NCI-H2081 treated with DMSO at 0.1 percent for 48 hours (cell line): ENCODE results near the gene HELQ.
"Not testable (repeated sequence)": the region's sequence is repeated elsewhere in the genome, so short reads cannot be mapped to it uniquely, and the experiment has no call there.

Experiments used
- DNase-seq: peaks from one replicate; lab custom pipeline; 2025; lab: John Stamatoyannopoulos, UW

HELQ gene

GRCh38 chr4:83431200-83431599 is 24.4 kb downstream of the HELQ start:
- no peak for DNase-seq

DNA sequence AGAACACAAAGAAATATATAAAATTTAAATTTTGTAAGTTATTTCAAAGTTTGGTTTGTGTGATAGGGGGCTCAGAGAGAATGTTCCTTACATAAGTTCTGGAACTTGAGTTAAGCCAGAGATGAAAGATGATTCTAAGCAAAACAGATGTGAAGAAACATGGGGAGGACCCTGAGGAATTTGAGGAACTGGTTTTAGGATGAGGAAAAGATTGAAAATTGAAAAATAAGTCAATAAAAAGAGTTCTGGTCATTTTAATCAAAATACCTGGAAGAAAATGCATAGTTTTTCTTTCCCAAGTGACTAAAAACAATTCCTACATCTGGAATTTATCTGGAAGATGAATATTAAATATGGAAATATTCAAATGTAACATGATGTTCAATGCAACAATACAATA is 37.4 kb downstream of the HELQ start:
- no peak for DNase-seq

DNA sequence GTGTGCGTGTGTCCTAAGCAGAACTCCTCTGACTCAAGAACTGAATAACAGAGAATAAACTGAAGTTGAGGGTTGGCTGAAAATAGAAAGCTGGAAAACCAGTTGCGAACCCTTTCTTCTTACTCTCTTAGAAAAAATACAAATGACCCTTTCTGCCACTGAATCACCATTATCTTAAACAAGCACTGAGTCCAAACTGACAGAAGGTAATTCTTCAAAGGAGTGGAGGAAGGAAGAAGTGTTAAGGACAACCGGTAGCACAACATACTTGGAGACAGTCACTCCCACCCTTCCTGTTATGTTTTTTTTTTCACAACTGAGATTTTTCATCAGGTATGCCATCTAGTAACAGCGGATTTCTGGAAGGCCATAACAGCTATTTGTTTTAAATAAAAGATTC is 38.1 kb downstream of the HELQ start:
- DNase-seq, result no peak

- DNase-seq, result no peak
Observed at GRCh38 chr4:83413676-83414075, 41.9 kb downstream of the HELQ start.

- DNase-seq, result no peak
Observed at GRCh38 chr4:83408908-83409307, 46.7 kb downstream of the HELQ start.

DNA sequence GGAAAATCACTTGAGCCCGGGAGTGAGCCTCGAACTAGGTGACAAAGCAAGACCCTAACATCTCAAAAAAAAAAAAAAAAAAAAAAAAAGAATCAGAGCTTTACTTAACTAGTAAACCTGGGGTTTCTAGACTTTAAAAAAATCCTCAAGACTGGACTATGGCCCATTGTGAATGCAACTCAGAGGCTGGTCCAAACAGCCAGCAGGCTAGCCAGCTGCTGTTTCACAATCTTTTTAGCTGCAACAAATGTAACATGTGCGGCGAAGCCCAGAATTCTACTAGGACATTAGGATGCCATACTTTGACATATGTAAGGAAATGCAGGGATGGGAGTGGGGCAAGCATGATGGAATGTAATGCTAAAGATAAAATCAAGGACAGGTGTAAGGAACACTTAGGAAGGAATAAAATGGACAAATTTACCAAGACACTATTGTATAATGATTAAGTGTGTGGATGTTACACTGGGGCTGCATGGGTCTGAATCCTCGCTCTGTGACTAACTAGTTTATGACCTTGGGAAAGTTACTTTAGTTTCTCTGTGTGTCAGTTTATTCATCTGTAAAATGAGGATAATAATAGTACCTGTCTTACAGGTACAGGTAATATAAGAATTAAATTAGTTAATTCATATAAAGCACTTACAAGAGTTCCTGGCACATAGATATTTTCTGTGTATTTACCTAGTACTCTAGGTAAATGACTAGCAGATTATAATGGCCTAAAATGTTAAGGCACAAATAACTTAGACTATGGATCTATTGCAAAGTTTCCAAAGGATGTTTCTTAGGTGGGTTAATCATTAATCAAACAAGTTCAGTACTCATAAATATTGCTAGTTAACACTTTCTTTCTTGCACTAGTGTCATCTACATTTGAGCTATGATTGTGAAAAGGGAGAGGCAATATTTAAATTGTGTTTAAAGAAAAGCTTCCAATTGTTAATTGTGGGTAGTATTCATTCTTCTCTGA is 49.5 kb downstream of the HELQ start:
- no peak for DNase-seq

DNA sequence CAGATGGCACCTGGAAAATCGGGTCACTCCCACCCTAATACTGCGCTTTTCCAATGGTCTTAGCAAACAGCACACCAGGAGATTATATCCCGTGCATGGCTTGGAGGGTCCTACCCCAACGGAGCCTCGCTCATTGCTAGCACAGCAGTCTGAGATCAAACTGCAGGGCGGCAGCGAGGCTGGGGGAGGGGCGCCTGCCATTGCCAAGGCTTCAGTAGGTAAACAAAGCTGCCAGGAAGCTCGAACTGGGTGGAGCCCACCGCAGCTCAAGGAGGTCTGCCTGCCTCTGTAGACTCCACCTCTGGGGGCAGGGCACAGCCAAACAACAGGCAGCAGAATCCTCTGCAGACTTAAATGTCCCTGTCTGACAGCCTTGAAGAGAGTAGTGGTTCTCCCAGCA is 57.5 kb downstream of the HELQ start:
- not testable (repeated sequence) for DNase-seq

DNA sequence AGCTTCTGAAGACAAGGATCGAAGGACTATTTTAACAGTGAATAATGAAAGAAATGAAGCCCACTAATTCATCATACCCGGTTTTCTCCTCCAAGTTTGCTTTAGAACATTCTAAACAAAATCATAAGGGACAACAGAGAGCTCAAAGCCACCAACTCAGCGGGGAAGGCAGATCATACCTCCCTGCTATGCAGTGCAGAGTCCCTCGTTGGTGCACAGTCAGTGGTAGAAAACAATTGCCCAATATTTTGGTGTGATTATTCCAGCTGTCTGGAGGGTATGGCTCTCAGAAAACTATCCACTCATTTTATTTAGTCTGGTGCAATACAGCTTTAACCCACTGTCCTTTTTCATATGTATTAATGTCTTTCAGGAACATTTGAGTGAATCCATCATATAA is 61.7 kb downstream of the HELQ start:
- no peak for DNase-seq

DNA sequence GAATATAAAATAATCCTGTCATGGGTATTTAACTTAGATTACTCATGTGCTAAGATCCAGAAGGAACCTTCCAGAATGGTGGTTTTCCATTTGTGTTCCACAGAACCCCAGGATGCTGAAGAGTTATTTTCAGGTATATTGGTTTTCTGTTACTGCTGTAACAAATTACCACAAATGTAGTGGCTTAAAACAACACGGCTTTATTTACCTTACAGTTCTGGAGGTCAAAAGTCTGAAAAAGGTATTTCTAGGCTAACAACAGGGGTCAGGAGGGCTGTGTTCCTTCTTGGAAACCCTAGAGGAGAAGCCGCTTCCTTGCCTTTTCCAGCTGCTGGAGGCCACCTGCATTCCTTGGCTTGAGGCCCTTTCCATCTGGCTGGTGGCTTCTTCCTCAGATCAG is 63.1 kb downstream of the HELQ start:
- DNase-seq, result no peak

DNA sequence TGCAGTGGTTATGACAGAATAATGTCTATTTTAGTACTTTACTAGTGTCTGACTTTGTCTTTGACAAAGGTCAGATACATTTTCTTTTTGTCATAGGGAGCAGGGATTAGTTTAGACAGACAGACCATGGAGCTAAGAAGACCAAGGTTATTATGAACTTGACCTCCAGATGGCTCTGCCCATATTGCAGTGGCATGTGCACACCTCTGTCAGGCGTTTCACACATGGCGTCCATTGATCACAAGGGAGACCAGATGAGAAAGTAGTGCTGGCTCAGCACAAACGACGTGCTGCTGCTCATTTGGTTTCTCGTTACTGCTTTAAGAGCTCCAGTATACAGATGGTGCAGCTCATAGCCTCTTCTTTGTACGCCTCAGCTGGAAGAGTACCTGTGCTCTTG is 64.7 kb downstream of the HELQ start:
- no peak for DNase-seq

DNA sequence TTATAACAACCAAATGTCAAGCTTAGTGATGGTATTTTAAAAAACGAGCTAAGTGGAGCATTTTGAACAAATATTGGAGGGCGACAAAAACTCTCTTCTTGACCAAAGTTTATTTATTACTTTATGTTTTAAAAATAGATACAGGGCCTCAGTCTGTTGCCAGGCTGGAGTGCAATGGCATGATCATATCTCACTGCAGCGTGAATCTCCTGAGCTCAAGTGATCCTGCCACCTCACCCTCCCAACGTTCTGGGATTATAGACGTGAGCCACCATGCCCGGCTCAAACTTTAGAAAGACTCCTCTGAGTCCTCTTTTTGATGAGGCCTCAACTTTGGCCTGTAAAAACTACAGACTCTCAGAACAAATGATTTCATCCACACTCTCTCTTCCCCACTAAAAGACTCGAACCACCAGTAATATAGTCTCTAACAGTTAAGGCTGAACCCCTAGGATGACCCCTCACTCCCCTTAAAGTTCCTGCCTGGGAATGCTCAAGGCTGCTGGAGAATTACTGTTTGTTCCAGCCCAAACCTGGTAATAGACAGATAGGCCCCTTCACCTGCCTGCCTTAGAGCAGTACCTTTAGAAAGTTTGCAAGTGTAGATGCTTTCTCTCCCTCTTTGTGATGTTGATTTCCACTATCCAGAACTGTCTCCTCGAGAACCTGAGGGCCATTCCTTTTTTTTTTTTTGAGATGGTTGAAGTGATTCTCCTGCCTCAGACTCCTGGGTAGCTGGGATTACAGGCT is 65.7 kb downstream of the HELQ start:
- no peak for DNase-seq

GRCh38 chr4:83389037-83389720 is 66.4 kb downstream of the HELQ start:
- no peak for DNase-seq

- DNase-seq, result no peak
Observed at GRCh38 chr4:83388313-83388676, 67.3 kb downstream of the HELQ start.

- no peak for DNase-seq
Observed at GRCh38 chr4:83387476-83388312, 67.9 kb downstream of the HELQ start.

- DNase-seq, result no peak
Observed at GRCh38 chr4:83387012-83387411, 68.6 kb downstream of the HELQ start.

DNA sequence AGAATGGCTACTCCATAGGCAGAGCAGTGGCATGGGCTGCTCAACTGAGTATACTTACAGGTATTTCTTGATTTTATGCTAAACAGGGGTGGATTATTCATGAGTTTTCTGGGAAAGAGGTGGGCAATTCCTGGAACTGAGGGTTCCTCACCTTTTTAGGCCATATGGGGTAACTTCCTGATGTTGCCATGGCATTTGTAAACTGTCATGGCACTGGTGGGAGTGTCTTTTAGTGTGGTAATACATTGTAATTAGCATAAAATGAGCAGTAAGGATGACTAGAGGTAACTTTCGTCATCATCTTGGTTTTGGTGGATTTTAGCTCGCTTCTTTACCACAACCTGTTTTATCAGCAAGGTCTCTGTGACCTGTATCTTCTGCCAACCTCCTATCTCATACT is 72.8 kb downstream of the HELQ start:
- DNase-seq, result no peak

GRCh38 chr4:83381173-83381572 is 74.5 kb downstream of the HELQ start:
- DNase-seq, result no peak

DNA sequence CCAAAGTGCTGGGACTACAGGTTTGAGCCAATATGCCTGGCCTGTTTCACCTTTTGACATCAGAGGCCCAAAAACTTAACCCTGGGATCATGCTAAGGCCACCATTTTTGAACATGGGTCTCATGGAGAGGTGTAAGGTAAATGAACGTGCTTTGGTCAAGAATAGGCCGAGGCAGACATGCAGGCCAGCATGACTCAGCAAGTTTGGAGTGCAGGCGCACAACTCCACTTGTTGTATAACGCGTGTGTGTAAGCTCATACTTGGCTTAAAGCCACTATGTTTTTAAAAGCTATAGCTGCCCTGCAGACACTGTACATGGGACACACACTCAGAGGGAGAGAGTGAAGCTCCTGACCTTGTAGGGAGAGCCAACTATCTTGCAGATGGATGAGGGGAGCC is 77.2 kb downstream of the HELQ start:
- DNase-seq, result no peak

DNA sequence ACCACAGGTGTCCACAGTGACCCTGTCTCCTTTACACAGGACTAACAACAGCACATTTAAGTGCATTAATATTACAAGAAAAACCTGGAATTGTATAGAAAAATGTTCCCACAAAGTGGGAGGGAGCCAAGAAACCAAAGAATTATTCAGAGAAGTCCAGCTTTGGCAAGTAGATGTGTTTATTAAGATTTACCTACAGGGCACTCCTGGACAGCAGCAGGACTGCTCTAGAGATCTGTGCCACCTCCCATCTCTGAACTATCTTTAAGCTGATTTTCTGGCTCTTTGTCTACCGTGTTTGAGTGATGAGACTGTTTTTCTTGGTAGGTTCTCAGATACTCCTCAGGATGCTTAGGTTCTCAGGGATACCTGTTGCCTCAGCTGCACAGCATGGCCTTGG is 82.7 kb downstream of the HELQ start:
- DNase-seq, result no peak

GRCh38 chr4:83371936-83372335 is 83.7 kb downstream of the HELQ start:
- DNase-seq, result no peak

DNA sequence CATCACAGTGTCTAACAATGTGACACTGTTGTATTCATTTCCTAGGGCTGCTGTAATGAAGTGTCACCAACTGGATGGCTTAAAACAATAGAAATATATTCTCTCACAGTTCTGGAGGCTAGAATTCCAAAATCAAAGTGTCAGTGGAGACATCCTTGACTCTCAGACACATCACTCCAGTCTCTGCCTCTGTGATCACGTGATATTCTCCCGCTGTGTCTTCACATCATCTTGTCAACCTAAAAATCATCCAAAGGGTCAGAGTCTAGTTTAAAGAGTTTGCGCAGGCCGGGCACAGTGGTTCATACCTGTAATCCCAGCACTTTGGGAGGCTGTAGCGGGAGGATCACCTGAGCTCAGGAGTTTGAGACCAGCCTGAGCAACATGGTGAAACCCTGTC is 84.4 kb downstream of the HELQ start:
- no peak for DNase-seq

- no peak for DNase-seq
Observed at GRCh38 chr4:83370640-83370906, 85.0 kb downstream of the HELQ start.
